IMR-90 (cell line): Measurements from ENCODE around the gene ZFX. TPM values are rescaled to one million over a fixed set of nuclear protein-coding genes. Genes with fewer than 3 reads are reported as not detected.

Experiments used
- ATAC-seq: fragments of 200-7000 bp; cut with Tn5 transposase; 2 replicates; pipeline ENCODE4 v1.9.1; 2020; ENCODE audit warnings: low read depth, mild to moderate bottlenecking, moderate library complexity
- BruUV-seq: library from RNA; stranded (reverse); fragments of 400-500 nt; replicated peaks from 2 replicates; lab custom pipeline; 2021; lab: Mats Ljungman, UMichigan
- CTCF ChIA-PET: fragments of 300-600 bp; formaldehyde crosslinking; extraction: SDS; loops from one replicate; lab custom pipeline; 2021; ENCODE audit warnings: antibody characterized with exemption; lab: Yijun Ruan, JAX
- POLR2A ChIA-PET: fragments of 300-600 bp; sonication (Branson Sonifier 250); formaldehyde crosslinking; loops from one replicate; lab custom pipeline; 2022; ENCODE audit warnings: antibody characterized with exemption; ENCODE audit not compliant: unreplicated experiment; lab: Charles Lee
- DNase-seq: peaks from one replicate; pipeline ENCODE4 v3.0.0; 2013
- H2AFZ ChIP-seq: replicated peaks from 2 replicates; pipeline ENCODE3; 2013; ENCODE audit warnings: low read length, mild to moderate bottlenecking; ENCODE audit not compliant: poor library complexity
- H2AK5ac ChIP-seq: 2 replicates; pipeline ENCODE4 v1.6.1; 2013; ENCODE audit warnings: low read depth, low read length, inconsistent platforms
- H2AK9ac ChIP-seq: replicated peaks from 2 replicates; pipeline ENCODE3; 2013; ENCODE audit warnings: mild to moderate bottlenecking, low read depth, low read length, moderate library complexity; ENCODE audit not compliant: poor library complexity
- H2BK120ac ChIP-seq: 2 replicates; pipeline ENCODE4 v1.6.1; 2013; ENCODE audit warnings: low read depth, low read length, inconsistent platforms
- H2BK15ac ChIP-seq: 3 replicates; pipeline ENCODE4 v1.6.1; 2013; ENCODE audit warnings: low read depth, low read length, inconsistent platforms
- H2BK20ac ChIP-seq: 2 replicates; pipeline ENCODE4 v1.6.1; 2013; ENCODE audit warnings: low read depth, mild to moderate bottlenecking, inconsistent platforms, low read length, moderate library complexity
- H2BK5ac ChIP-seq: 2 replicates; pipeline ENCODE4 v1.6.1; 2013; ENCODE audit warnings: mild to moderate bottlenecking, low read depth, low read length, inconsistent platforms; ENCODE audit not compliant: poor library complexity, severe bottlenecking
- H3K14ac ChIP-seq: replicated peaks from 2 replicates; pipeline ENCODE4 v1.6.1; 2013; ENCODE audit warnings: low read depth, low read length, inconsistent platforms
- H3K18ac ChIP-seq: 2 replicates; pipeline ENCODE4 v1.6.1; 2013; ENCODE audit warnings: low read depth, low read length, control low read depth
- H3K23ac ChIP-seq: 2 replicates; pipeline ENCODE4 v1.6.1; 2013; ENCODE audit warnings: low read depth, low read length, inconsistent platforms
- H3K27ac ChIP-seq: 2 replicates; pipeline ENCODE4 v1.5.1; 2013; ENCODE audit warnings: mild to moderate bottlenecking, control low read depth, low read length; ENCODE audit not compliant: insufficient read depth
- H3K27me3 ChIP-seq: 2 replicates; pipeline ENCODE4 v1.6.1; 2013; ENCODE audit warnings: low read length; ENCODE audit not compliant: control insufficient read depth, insufficient read depth
- H3K36me3 ChIP-seq: 2 replicates; pipeline ENCODE4 v1.6.1; 2013; ENCODE audit warnings: low read length, mixed read lengths; ENCODE audit not compliant: control insufficient read depth, insufficient read depth
- H3K4ac ChIP-seq: 2 replicates; pipeline ENCODE4 v1.6.1; 2013; ENCODE audit warnings: low read depth, low read length, inconsistent platforms
- H3K4me1 ChIP-seq: 2 replicates; pipeline ENCODE4 v1.6.1; 2013; ENCODE audit warnings: low read length, mixed read lengths; ENCODE audit not compliant: control insufficient read depth, insufficient read depth
- H3K4me2 ChIP-seq: 2 replicates; pipeline ENCODE4 v1.6.1; 2013; ENCODE audit warnings: low read depth, mild to moderate bottlenecking, control low read depth, low read length, moderate library complexity
- H3K4me3 ChIP-seq: 2 replicates; pipeline ENCODE4 v1.5.1; 2013; ENCODE audit warnings: low read depth, mild to moderate bottlenecking, control low read depth, low read length, moderate library complexity; ENCODE audit not compliant: insufficient read depth
- H3K56ac ChIP-seq: 2 replicates; pipeline ENCODE4 v1.6.1; 2013; ENCODE audit warnings: low read length, inconsistent platforms; ENCODE audit not compliant: insufficient read depth; ENCODE audit errors: extremely low read depth
- H3K79me1 ChIP-seq, 2 experiments: 2 replicates each; pipeline ENCODE4 v1.6.1; 2013; ENCODE audit warnings: low read length in 2 of 2, inconsistent platforms in 1 of 2, low read depth in 1 of 2
- H3K9ac ChIP-seq: 2 replicates; pipeline ENCODE4 v1.6.1; 2013; ENCODE audit warnings: low read depth, low read length, control low read depth
- H3K9me1 ChIP-seq: 2 replicates; pipeline ENCODE4 v1.6.1; 2013; ENCODE audit warnings: low read length, inconsistent platforms; ENCODE audit not compliant: insufficient read depth
- H3K9me3 ChIP-seq: 2 replicates; pipeline ENCODE4 v1.6.1; 2013; ENCODE audit warnings: low read length; ENCODE audit not compliant: control insufficient read depth, insufficient read depth
- H4K20me1 ChIP-seq: 2 replicates; pipeline ENCODE4 v1.6.1; 2013; ENCODE audit warnings: low read length, inconsistent platforms; ENCODE audit not compliant: insufficient read depth
- H4K5ac ChIP-seq: 2 replicates; pipeline ENCODE4 v1.6.1; 2013; ENCODE audit warnings: mild to moderate bottlenecking, low read depth, low read length, control low read depth
- H4K8ac ChIP-seq, 2 experiments: 2 replicates each; pipeline ENCODE4 v1.6.1; 2013; ENCODE audit warnings: low read depth in 2 of 2, low read length in 2 of 2, control low read depth in 1 of 2, inconsistent platforms in 1 of 2
- H4K91ac ChIP-seq: 2 replicates; pipeline ENCODE4 v1.6.1; 2013; ENCODE audit warnings: low read depth, low read length, inconsistent platforms; ENCODE audit not compliant: insufficient read depth
- CEBPB ChIP-seq: IDR thresholded peaks from 2 replicates; pipeline ENCODE4 v1.6.1; 2012; ENCODE audit warnings: low read depth, low read length, improper control_type of control experiment
- CHD1 ChIP-seq: IDR thresholded peaks from 2 replicates; pipeline ENCODE4 v1.6.1; 2012; ENCODE audit warnings: low read depth, low read length, improper control_type of control experiment
- FOS ChIP-seq: fragments of 150-350 bp; IDR thresholded peaks from 2 replicates; pipeline ENCODE4 v1.6.1; 2016; ENCODE audit warnings: low read depth, low read length
- MAZ ChIP-seq: IDR thresholded peaks from 2 replicates; pipeline ENCODE4 v1.6.1; 2012; ENCODE audit warnings: low read depth, mild to moderate bottlenecking, low read length, improper control_type of control experiment, moderate library complexity, borderline replicate concordance
- POLR2A ChIP-seq: IDR thresholded peaks from 2 replicates; pipeline ENCODE4 v1.6.1; 2012; ENCODE audit warnings: mild to moderate bottlenecking, low read depth, low read length
- WGBS, 2 experiments: methylation state at CpG; one replicate each; pipeline versions ENCODE4 v1.1.5 to v1.1.7; 2013; ENCODE audit warnings: missing lambda C conversion rate in 2 of 2; ENCODE audit not compliant: insufficient read length in 1 of 2; ENCODE audit errors: extremely low coverage in 2 of 2; 5-methylcytosine and 5-hydroxymethylcytosine counted together
- dilution Hi-C: fragments of 300-500 bp; cut with HindIII; formaldehyde crosslinking; loops from one replicate; pipeline ENCODE4 v1.14.3; 2018; ENCODE audit warnings: low sequenced_read_pairs; ENCODE audit not compliant: unreplicated experiment
- in situ Hi-C: fragments of 300-500 bp; cut with MboI; formaldehyde crosslinking; loops from 3 replicates; pipeline ENCODE4 v1.14.3; 2019; ENCODE audit warnings: low sequenced_read_pairs, inconsistent platforms, mixed read lengths
- intact Hi-C: fragments of 100-400 bp; cut with micrococcal nuclease; formaldehyde crosslinking; loops from 2 replicates; pipeline ENCODE4 v1.10.0; 2022
- polyA plus RNA-seq, 3 experiments: library from polyadenylated mRNA; depleted of rRNA; stranded (reverse); fragments of >200 nt; gene quantifications; 2 replicates each; pipeline ENCODE4 v1.2.3, GENCODE V29; 2012; ENCODE audit warnings: low replicate concordance in 1 of 3
- total RNA-seq: library from RNA; depleted of rRNA; stranded (reverse); fragments of >200 nt; gene quantifications from 2 replicates; pipeline ENCODE4 v1.2.3, GENCODE V29; 2012
- TF ChIP-seq, protein P1 (sequence below): fragments of 150-350 bp; IDR thresholded peaks from 2 replicates; pipeline ENCODE4 v1.6.1; 2017; ENCODE audit warnings: mild to moderate bottlenecking, antibody characterized with exemption, low read length, low read depth

Gene ZFX
- total and polyA plus RNA-seq, 2 of the 4 experiments (the other 2 are of a cell fraction), result 16.0 to 99.3 TPM

DNA sequence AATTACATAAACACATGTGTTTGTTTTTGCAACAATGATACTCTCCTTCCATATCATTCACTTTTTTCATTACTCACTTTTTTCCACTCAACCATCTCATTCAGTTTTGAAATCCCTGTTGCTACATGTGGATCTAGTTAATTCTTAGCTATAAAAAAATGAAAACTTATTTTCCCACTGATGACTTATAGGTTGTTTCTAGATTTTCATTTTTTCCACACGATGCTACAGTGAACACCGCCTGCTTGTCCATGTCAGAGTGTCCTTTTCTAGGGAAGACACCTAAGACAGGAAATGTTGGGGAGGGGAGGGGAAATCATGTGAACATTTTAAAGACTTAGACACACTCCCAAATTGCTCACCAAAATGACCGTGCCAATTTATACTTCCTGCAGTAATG is 94.2 kb downstream of the ZFX start:
- no peaks in the 10 kb centered on the region for H3K4me1 ChIP-seq
- DNase-seq, result peak; percentile 9
- H2BK15ac ChIP-seq, result no peak overlapping the region
- H4K20me1 ChIP-seq, result no peaks in the 10 kb centered on the region
- no peak overlapping the region for H3K14ac ChIP-seq
- H3K4me3 ChIP-seq, result no peak overlapping the region
- H4K91ac ChIP-seq, result no peak overlapping the region
- H3K4ac ChIP-seq, result no peak overlapping the region
- no peak overlapping the region for H2BK5ac ChIP-seq
- H2BK20ac ChIP-seq, result no peak overlapping the region
- H3K27ac ChIP-seq, result no peak overlapping the region
- dilution Hi-C loops, result no loop called here
- H4K8ac ChIP-seq, result no peak overlapping the region
- no peak overlapping the region for H3K9ac ChIP-seq
- H3K9me3 ChIP-seq, result no peaks in the 10 kb centered on the region
- H3K79me1 ChIP-seq, result no peaks in the 10 kb centered on the region
- H3K36me3 ChIP-seq, result no peaks in the 10 kb centered on the region
- no peak overlapping the region for H4K5ac ChIP-seq
- H3K27me3 ChIP-seq, result peaks cover 4% of the 10 kb centered on the region; the same call in 1 of the 2 replicates
- no peak overlapping the region for H3K4me2 ChIP-seq
- H2AFZ ChIP-seq, result no peak overlapping the region
- TF ChIP-seq FOS, result no peak
- no peak for TF ChIP-seq CHD1
- no peak for TF ChIP-seq MAZ
- no peak for TF ChIP-seq CEBPB
- TF ChIP-seq POLR2A, result no peak
- TF ChIP-seq, protein P1, sequence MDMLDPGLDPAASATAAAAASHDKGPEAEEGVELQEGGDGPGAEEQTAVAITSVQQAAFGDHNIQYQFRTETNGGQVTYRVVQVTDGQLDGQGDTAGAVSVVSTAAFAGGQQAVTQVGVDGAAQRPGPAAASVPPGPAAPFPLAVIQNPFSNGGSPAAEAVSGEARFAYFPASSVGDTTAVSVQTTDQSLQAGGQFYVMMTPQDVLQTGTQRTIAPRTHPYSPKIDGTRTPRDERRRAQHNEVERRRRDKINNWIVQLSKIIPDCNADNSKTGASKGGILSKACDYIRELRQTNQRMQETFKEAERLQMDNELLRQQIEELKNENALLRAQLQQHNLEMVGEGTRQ, result no peak
- ChIA-PET CTCF (interaction anchor here (0.7 to 1.1 kb wide), 2 partner anchors 127 to 294 kb away, joined by 4 to 5 read pairs; no protein-coding TSS in a partner anchor), POLR2A (no interaction called here)
- peaks cover 5% of the 10 kb centered on the region; the same call in 1 of the 2 replicates for H3K9me1 ChIP-seq
- no peak overlapping the region for H2AK5ac ChIP-seq
- in situ Hi-C loops, result no loop called here
- intact Hi-C loops, result loop anchor here (2.0 to 10.0 kb wide), 3 partner anchors 163 to 549 kb away; partner anchors contain the start of genes APOO and CXorf58
- no peak overlapping the region for H3K18ac ChIP-seq
- no peak for ATAC-seq
- no peak overlapping the region for H2BK120ac ChIP-seq
- H3K56ac ChIP-seq, result no peak overlapping the region
- WGBS, 2 experiments, result no CpG with 5 or more reads among the region's 3 CpGs
- BruUV-seq, result no TSS peak
- no peak overlapping the region for H3K23ac ChIP-seq
- H2AK9ac ChIP-seq, result no peak overlapping the region
